IPS-11a (cell line): ENCODE results near the gene EBF4.

ENCODE experiments used
- H3K4me3 ChIP-seq: one replicate; pipeline ENCODE4 v1.5.1; 2013; ENCODE audit warnings: low read depth, low read length, control low read depth

The EBF4 gene

GRCh38 chr20:2692036-2692885 lies at the start of gene EBF4:
Gene EBF4 (plus strand): TSS chr20:2692780. CDS start chr20:2693646, 866 bp downstream.
- peak within 1 kb of the TSS; percentile 39 for H3K4me3 ChIP-seq

DNA sequence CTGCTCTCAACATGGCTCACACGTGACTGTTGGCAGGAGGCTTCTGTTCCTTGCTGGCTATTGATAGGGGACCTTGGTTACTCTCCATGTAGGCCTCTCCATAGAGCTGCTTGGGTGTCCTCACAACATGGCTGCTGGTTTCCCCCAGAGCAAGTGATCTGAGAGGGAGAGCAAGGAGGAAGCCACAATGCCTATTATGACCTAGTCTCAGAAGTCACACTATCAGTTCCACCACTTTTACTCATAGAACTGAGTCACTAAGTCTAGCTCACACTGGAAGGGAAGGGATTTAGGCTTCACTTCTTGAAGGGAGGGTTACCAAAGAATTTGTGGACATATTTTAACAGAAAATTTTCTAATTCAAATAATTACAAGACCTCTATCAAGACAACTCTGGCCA lies 48.9 kb upstream of the EBF4 start:
- no peak overlapping the region for H3K4me3 ChIP-seq

DNA sequence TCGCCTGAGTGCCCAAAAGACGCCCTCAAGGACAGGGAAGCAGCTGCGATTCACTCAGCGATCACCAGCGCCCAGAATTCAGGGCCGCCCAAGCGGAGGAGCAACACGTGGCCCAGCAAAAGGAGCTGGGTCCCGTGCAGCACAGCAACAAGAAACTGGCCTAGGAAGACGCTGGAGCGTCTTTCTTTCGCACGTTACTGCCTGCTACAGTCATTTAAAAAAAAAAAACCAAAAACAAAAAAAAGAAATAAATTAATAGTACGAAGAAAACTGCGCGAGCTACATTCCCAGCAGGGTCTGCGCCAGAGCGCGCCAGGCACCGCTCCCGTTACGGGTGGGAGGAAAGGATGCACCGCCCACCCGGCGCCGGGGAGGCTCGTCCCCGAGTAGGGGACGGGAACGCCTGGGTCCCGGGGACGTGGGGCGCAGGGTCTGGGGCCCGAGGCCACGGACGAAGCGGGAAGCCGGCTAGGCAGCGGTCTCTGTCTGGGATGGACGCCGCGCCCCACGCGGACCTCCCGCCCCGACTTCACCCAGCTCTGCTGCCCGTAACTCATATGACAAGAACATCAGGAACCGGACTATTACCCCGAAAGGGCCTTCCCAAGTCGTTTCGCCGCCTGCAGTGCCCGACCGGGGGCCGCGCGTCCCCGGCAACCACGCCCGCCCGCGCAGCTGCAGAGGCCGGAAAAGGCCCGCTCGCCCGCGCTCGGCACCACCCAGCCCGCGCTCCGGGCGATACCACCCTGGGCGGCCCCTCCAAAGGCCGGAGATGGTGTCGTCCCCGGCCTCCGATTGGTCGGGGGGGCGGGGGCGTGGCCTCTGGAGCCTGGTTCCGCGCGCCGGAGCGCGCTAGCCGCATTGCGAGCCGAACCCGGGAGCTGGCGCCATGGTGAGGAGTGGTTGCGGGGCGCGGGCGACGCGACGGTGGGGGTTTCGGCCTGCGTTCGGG lies 40.5 kb upstream of the EBF4 start, which contains the start of gene NOP56:
TSS of gene NOP56 (plus strand) at position 861 of the 952 bp plus-strand sequence. CDS start at position 890, 29 bp downstream.
- peak within 1 kb of the TSS; percentile 100 for H3K4me3 ChIP-seq

DNA sequence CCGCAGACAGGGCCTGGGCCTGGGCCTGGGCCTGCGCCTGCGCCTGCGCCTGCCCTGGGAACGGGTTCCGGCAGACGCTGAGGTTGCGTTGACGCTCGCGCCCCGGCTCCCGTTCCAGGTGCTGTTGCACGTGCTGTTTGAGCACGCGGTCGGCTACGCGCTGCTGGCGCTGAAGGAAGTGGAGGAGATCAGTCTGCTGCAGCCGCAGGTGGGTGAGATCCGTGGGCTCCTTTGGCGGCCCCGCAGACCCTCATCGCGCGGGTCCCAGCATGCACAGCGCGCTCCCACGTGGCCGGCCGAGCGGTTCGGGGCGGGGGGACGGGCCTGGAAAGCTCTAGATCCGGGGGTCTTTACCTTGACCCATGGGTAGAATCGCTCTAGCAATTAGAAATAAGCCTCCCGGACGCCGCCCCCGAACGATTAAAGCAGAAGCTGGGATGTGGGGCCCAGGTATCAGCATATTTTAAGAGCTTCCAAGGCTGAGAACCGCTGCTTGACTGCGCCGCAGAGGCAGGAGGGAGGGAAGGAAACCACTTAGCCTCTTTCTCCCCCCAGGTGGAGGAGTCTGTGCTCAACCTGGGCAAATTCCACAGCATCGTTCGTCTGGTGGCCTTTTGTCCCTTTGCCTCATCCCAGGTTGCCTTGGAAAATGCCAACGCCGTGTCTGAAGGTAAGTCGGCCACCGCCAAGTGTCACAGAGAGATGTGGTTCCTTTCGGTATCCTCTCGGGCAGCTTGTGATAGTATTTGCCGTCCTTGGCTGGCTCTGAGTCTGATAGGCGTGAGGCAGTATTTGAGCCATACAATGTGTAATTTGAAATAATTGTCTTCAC lies 39.6 kb upstream of the EBF4 start:
- peak overlapping the region; percentile 100 for H3K4me3 ChIP-seq

DNA sequence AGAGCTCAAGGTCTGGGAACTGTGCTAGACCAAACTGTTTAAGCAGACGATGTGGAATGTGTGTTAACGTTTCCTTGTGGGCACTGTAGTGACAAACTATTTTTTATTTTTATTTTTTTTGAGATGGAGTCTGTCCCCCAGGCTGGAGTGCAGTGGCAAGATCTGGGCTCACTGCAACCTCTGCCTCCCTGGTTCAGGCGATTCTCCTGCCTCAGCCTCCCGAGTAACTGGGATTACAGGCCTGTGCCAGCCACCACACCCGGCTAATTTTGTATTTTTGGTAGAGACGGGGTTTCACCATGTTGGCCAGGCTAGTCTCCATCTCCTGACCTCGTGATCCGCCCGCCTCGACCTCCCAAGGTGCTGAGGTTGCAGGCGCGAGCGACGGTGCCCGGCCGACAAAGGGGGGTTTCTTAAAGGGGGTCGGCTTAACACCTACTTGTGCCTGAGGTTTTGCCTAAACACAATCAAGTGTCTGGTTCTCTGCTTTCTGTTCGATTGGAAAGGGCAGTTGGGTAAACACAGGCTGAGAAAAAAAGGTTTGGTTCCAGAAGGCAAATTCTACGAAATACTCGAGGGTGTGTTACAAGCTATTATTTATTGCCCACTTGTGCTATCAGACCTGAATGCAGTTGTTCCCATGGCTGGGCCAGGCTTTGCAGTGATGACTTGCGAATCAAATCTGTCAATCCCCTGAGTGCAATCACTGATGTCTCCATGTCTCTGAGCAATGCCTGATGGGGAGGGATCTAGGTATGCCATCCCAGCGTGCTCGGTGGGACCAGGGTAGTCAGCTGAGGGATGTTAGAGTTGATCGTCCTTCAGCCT lies 38.8 kb upstream of the EBF4 start:
- peak overlapping the region; percentile 100 for H3K4me3 ChIP-seq

DNA sequence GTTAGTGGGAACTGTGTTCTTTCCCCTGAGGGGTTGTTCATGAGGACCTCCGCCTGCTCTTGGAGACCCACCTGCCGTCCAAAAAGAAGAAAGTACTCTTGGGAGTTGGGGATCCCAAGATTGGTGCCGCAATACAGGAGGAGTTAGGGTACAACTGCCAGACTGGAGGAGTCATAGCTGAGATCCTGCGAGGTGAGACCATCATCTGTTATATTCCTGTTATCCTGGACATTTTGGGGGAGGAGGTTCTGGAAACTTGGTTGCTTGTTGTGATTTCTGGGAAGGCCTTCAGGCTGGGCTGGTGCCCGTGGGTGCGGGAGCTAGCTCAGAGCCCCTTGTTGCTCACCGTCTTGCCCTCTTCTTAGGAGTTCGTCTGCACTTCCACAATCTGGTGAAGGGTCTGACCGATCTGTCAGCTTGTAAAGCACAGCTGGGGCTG lies 38.2 kb upstream of the EBF4 start:
- peak overlapping the region; percentile 100 for H3K4me3 ChIP-seq

GRCh38 chr20:2654831-2655230 lies 37.7 kb upstream of the EBF4 start:
- H3K4me3 ChIP-seq = peak overlapping the region; percentile 100

GRCh38 chr20:2655331-2656116 lies 37.1 kb upstream of the EBF4 start:
- no peak overlapping the region for H3K4me3 ChIP-seq

DNA sequence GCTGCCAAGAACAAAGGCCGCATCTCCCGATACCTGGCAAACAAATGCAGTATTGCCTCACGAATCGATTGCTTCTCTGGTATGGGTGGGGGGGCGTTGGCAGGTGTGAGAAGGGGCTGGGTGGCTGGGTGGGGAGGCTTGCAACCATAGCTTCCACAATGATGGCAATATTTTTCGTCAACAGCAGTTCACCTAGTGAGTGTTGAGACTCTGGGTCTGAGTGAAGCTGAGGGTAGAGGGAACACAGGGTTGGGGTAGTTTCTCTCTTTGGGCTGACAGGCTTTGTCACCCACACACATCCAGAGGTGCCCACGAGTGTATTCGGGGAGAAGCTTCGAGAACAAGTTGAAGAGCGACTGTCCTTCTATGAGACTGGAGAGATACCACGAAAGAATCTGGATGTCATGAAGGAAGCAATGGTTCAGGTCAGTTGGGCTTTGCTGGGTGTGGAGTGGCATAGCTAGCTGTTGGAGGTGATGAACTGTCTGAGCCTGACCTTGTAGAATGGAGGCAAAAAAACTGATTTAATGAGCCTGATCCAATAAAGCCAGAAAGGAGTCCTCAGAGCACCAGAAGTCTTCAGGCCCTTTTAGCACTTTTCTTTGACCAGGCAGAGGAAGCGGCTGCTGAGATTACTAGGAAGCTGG lies 36.0 kb upstream of the EBF4 start:
- H3K4me3 ChIP-seq = no peak overlapping the region

DNA sequence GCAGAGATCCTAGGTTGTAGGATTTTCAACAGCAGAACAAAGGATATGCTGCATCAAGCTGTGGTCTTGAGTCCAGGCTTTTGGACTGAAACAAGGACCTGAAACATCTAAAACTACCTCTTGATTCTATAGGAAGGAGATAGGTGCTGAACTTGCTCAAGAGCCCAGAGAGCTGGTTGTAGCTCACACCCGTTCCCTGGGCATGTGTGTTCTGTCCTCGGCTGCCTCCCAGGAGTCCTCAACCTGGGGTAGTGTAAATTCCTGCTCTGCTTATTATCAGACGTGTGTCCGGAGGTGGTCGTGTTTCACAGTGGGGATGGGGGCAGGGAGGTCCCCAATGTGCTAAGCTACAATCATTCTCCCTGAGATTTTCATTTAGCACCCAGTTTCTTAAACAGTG lies 35.3 kb upstream of the EBF4 start:
- no peak overlapping the region for H3K4me3 ChIP-seq

GRCh38 chr20:2657674-2658073 lies 34.9 kb upstream of the EBF4 start:
- H3K4me3 ChIP-seq = no peak overlapping the region

DNA sequence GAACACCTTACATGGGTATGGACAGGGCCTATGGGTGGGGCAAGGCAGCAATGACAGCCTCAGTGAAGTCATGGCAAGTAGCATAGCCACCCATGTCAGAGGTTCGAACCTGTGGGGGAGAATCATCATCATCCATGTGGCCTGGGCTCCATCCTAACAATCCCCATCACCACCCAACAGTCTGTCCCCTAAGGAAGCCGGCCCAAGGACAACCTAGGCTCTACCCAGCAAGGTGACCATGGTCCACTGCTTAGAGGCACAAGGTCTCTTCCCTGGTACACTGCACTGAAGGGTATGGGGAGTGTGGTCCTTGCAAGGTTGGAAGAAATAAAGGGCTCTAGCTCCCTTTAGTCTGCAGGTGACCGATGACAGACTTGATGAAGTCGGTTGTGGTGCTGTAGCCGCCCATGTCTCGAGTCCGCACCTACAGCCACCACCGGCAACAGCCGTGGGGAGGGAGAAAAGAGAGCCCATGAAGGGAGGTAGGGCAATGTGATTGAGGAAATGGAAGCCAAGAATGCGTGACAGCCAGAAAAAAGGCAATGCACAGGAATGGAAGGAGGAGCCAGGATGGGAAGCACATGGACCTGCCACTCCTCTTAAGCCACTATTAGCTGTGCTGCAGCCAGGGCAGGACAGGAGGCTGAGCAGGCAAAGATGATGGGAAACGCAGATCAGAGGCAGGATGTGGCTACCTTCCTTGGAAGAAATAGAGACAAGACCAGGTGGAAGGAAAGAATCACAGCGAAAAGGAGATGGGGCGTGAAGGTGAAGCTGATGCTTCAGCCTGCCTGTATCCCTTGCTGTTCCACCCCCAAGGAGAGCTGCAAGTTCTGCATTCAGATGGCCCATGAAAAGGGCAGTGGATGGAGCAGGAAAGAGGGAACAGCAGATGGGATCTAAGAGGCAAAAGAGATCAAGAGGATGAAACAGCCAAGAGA lies 33.9 kb upstream of the EBF4 start:
- no peak overlapping the region for H3K4me3 ChIP-seq

- no peak overlapping the region for H3K4me3 ChIP-seq
These were observed 33.0 kb upstream of the EBF4 start for GRCh38 chr20:2659547-2659946.

DNA sequence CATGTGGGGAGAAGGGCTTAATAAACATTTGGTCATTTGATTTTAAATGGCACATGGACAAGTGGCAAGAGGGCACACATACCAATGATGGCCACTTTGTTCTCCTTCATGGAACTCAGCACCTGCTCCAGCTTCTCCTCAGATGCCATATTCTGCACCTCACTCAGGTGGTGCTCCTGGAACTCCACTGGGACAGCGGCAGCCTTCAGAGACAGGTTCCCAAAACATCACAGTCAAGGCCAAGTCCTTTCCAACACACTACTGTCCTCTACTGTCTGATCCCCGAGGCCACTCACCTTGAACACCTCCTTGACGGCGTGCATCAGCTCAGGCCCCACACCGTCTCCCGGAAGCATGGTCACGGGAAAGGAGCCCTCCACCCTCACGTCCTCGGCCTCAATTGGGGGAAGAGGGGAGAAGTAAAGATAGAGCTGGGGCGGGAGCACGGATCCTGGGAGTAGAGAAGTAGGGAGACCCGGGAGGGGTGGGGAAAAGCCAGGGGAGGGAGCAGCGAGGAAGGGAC lies 29.2 kb upstream of the EBF4 start:
- peak overlapping the region; percentile 92 for H3K4me3 ChIP-seq

- peak within 1 kb of the TSS; percentile 92 for H3K4me3 ChIP-seq
These were observed 28.5 kb upstream of the EBF4 start, which contains the start of gene IDH3B for GRCh38 chr20:2663887-2664719. Gene IDH3B (minus strand): TSS chr20:2664216. CDS start chr20:2664188, 28 bp downstream.

DNA sequence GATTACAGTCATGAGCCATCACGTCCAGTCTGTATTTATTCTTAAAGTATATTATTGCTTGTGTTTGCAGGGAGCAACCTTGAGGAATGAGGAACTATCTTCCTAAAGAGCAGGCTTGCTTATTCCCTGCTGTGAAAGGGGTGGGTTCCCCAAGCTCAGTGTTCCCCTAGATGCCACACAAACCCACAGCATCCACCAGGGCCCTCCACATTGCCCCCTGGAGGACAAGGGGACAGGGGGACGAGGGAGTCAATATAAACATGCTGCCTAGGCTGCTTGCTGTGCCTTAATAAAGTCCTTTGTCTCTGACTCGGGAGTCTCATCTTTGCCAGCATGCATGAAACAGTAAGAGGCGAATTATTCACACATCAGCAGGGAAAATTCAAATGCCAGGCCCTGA lies 20.6 kb upstream of the EBF4 start:
- no peak overlapping the region for H3K4me3 ChIP-seq
